GM23248 (cell line): Measurements from ENCODE around the gene SWAP70.
"Not testable (repeated sequence)": the region's sequence is repeated elsewhere in the genome, so short reads cannot be mapped to it uniquely, and the experiment has no call there.

Experiments used
- EZH2 ChIP-seq: fragments of 200-600 bp; sonication (generic); IDR thresholded peaks from 2 replicates; pipeline ENCODE4 v1.6.1; 2018; ENCODE audit warnings: antibody characterized with exemption, mild to moderate bottlenecking; ENCODE audit not compliant: insufficient read depth, poor library complexity, severe bottlenecking
- EZH2phosphoT487 ChIP-seq: fragments of 200-600 bp; sonication (generic); IDR thresholded peaks from 2 replicates; pipeline ENCODE4 v1.6.1; 2018; ENCODE audit warnings: antibody characterized with exemption, moderate library complexity, mild to moderate bottlenecking, low read depth; ENCODE audit not compliant: insufficient read depth

DNA sequence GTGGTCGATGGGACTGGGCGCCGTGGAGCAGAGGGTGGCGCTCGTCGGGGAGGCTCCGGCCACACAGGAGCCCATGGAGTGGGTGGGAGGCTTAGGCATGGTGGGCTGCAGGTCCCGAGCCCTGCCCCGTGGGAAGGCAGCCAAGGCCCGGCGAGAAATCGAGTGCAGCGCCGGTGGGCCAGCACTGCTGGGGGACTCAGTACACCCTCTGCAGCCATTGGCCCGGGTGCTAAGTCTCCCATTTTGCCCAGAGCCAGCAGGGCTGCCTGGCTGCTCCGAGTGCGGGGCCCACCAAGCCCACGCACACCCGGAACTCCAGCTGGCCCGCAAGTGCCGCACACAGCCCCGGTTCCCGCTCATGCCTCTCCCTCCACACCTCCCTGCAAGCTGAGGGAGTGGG is 40.8 kb upstream of the SWAP70 start:
- TF ChIP-seq EZH2, EZH2phosphoT487: not testable (repeated sequence)
